Lower lobe of right lung (tissue), 2 donors: Measurements from ENCODE around the gene CMIP. TPM values are rescaled to one million over a fixed set of nuclear protein-coding genes. Genes with fewer than 3 reads are reported as not detected.

ENCODE experiments used
- ATAC-seq, 2 donors: fragments of 200-7000 bp; cut with Tn5 transposase; one replicate each; pipeline ENCODE4 v1.9.1; 2020 to 2022; ENCODE audit warnings: mild to moderate bottlenecking in 2 of 2, moderate library complexity in 2 of 2
- DNase-seq: peaks from one replicate; pipeline ENCODE4 v3.0.0-alpha.2; 2020
- H3K27ac ChIP-seq: fragments of 200-600 bp; one replicate; pipeline ENCODE4 v1.8.0; 2022
- H3K27me3 ChIP-seq: fragments of 200-600 bp; one replicate; pipeline ENCODE4 v1.8.0; 2022; ENCODE audit warnings: low read depth
- H3K36me3 ChIP-seq: fragments of 200-600 bp; one replicate; pipeline ENCODE4 v1.8.0; 2022; ENCODE audit warnings: mild to moderate bottlenecking
- H3K4me1 ChIP-seq: fragments of 200-600 bp; one replicate; pipeline ENCODE4 v1.8.0; 2022
- H3K4me3 ChIP-seq: fragments of 200-600 bp; one replicate; pipeline ENCODE4 v1.8.0; 2022; ENCODE audit warnings: mild to moderate bottlenecking
- H3K9me3 ChIP-seq: fragments of 200-600 bp; one replicate; pipeline ENCODE4 v1.8.0; 2022
- intact Hi-C: fragments of 100-400 bp; cut with DNase I; formaldehyde crosslinking; loops from one replicate; pipeline ENCODE4 v1.11.0; 2022
- total RNA-seq: library from RNA; stranded (reverse); fragmentation: NEBNext Ultra II Directional; extraction: Animal tissue kit (Norgen Biotek cat#: 25700); gene quantifications from one replicate; pipeline ENCODE4 v1.2.1, GENCODE V29; 2021
- TF ChIP-seq, protein P1 (sequence below): fragments of 200-600 bp; IDR thresholded peaks from one replicate; pipeline ENCODE4 v1.8.0; 2022; ENCODE audit warnings: antibody characterized with exemption, mild to moderate bottlenecking
- donor health status: DM: no; HTN: yes; CAD: no; lungs with severe emphysema.

CMIP gene
- total RNA-seq, 1 donor from 2014 or later: 77.4 TPM

DNA sequence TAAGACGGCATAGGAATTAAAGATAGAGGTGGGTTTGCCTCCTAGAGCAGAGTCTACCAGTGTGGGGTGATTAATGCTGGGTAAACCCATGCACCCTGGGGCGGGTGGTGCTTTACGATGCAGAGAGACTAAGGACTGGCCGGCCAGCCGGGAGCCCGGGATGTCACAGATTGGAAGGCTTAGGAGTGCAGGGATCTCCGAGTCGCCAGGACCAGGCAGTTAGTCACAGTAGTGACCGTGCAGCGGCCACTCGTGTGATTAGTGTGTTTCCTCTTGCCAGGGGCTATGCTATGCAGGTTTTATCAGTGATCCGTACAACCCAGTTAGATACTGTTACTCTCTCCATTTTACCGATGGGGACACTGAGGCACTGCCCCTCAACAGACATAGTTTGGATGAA lies 10.4 kb downstream of the CMIP start:
- TF ChIP-seq, protein P1, sequence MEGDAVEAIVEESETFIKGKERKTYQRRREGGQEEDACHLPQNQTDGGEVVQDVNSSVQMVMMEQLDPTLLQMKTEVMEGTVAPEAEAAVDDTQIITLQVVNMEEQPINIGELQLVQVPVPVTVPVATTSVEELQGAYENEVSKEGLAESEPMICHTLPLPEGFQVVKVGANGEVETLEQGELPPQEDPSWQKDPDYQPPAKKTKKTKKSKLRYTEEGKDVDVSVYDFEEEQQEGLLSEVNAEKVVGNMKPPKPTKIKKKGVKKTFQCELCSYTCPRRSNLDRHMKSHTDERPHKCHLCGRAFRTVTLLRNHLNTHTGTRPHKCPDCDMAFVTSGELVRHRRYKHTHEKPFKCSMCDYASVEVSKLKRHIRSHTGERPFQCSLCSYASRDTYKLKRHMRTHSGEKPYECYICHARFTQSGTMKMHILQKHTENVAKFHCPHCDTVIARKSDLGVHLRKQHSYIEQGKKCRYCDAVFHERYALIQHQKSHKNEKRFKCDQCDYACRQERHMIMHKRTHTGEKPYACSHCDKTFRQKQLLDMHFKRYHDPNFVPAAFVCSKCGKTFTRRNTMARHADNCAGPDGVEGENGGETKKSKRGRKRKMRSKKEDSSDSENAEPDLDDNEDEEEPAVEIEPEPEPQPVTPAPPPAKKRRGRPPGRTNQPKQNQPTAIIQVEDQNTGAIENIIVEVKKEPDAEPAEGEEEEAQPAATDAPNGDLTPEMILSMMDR: no peak
- no peak for ATAC-seq
- intact Hi-C loops: no loop called here
- H3K4me1 ChIP-seq: peaks cover 63% of the 10 kb centered on the region
- no peak for DNase-seq
- H3K4me3 ChIP-seq: no peak overlapping the region
- no peaks in the 10 kb centered on the region for H3K27me3 ChIP-seq
- peaks cover 13% of the 10 kb centered on the region for H3K36me3 ChIP-seq
- H3K9me3 ChIP-seq: no peaks in the 10 kb centered on the region
- no peak overlapping the region for H3K27ac ChIP-seq

DNA sequence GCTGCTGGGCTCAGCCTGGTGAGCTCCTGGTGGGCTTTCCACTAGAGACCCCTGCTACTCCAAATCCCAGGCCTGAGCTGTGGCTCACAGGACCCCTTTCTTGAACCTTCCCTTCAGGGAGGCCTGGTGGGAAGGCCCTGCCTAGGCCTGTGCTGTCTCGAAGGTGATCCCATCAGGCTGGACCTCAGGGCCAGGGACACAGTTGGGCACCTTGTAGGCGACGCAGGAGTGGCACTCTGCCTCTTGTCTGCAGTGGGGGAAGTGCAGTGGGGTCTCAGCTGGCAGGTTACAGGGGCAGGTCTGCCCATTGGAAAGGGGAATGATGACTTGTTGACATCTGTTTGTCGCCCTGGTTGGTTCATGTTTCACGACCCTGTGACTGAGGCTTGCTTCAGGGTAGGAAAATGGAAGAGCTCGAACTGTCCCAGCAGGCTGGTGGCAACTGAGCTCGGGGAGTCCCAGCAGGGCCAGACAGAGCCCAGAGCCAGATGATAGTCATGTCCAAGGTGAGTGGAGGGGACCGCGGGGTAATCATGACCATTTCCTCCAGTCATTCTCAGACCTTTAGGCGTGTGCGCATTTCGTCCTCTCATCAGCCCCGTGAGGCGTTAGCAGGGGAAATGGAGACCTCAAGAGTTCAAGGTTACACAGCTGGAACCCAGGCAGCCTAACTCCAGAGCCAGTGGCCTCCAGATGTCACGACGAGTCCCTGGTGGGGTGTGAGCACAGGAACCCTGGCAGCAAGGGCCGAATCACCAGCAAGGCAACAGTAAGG lies 11.3 kb downstream of the CMIP start:
- intact Hi-C loops: no loop called here
- Histone ChIP-seq H3K36me3 (peaks cover 13% of the 10 kb centered on the region), H3K27ac (peak overlapping the region; percentile 41), H3K4me3 (no peak overlapping the region), H3K27me3 (no peaks in the 10 kb centered on the region), H3K9me3 (no peaks in the 10 kb centered on the region), H3K4me1 (peaks cover 67% of the 10 kb centered on the region)
- TF ChIP-seq, protein P1: no peak
- DNase-seq (no peak), ATAC-seq (no peak)

DNA sequence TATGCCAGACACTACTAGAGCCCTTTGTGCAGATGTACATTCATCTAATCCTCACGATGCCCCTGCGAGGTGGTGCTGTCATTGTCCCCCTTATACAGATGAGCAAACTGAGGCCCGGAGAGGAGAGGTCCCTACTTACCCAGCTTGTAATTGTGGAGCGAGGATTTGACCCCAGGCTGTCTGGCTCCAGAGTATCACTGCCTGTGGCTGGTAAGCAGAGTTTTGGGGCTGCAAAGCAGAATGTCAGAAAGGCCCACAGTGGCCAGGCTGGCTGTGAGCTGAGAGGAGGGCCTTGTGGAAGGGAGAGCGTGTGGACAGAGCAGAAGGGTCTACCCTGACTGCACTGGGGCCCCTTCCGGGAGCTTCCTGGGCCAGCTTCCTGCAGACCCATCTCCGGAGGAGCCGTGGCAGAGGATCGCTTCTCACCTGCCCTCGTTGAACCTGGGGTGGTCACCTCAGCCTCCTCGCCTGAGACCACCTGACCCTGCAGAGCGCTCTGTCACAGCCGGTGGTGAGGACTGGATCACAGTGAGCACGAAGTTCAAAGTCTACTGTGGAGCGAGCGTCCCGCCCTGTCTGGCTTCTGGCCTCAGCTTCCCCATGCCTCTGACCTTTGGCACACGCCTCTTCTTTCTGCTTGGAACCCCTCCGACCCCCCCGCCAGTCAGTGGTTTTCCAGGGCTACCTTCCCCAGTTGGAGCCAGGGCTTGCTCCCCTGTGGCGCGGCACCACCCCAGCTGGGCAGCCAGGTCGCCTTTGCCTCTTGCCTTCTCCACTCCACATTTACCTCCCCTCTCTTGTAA lies 12.1 kb downstream of the CMIP start:
- peaks cover 69% of the 10 kb centered on the region for H3K4me1 ChIP-seq
- peak overlapping the region; percentile 41 for H3K27ac ChIP-seq
- no peaks in the 10 kb centered on the region for H3K9me3 ChIP-seq
- no peak overlapping the region for H3K4me3 ChIP-seq
- intact Hi-C loops: no loop called here
- peaks cover 13% of the 10 kb centered on the region for H3K36me3 ChIP-seq
- TF ChIP-seq, protein P1: no peak
- ATAC-seq (peak in 1 of 2 donors; percentile 37), DNase-seq (peak; percentile 66)
- no peaks in the 10 kb centered on the region for H3K27me3 ChIP-seq

DNA sequence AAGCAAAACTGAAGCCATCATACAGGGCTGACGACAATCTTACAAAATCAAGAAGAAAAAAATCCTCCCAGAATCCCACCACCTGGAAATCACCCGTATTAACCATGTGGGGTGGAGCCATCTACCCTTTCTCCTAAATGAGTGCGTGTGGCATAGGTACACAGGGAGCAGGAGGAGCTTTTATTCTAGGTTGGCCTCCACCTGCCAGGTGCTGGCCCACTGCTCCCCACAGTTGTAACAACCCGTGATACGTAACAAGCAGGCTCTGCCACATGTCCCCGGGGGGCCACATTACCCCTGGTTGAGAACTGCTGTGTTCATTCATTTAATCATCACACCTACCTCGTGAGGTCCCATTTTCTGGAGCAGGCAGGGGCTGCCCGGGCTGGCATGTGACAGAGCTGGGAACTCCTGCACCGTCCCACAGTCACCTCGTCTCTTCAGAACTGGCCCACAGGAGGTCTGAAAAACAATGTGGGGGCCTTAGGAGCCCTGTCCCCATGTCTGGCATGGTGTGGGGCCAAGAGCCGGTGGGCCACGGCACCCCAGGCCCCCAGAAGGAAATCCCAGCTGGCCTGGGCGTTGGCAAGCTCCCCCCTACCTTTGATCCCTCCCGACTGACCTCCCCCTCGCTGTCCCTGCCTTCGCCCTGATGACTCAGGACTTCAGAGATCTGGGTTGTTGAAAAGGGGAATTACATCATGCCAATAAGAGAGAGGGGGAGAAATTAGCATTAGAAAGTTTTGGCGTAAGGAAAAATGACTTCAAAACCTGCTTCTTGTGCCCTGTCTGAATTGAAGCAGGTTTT lies 12.9 kb downstream of the CMIP start:
- TF ChIP-seq, protein P1: no peak
- DNase-seq: no peak
- Histone ChIP-seq H3K4me3 (no peak overlapping the region), H3K4me1 (peaks cover 69% of the 10 kb centered on the region), H3K36me3 (peaks cover 13% of the 10 kb centered on the region), H3K9me3 (no peaks in the 10 kb centered on the region), H3K27me3 (no peaks in the 10 kb centered on the region), H3K27ac (peak overlapping the region; percentile 56)
- intact Hi-C loops: no loop called here
- peak; percentile 64 to 78 for ATAC-seq

DNA sequence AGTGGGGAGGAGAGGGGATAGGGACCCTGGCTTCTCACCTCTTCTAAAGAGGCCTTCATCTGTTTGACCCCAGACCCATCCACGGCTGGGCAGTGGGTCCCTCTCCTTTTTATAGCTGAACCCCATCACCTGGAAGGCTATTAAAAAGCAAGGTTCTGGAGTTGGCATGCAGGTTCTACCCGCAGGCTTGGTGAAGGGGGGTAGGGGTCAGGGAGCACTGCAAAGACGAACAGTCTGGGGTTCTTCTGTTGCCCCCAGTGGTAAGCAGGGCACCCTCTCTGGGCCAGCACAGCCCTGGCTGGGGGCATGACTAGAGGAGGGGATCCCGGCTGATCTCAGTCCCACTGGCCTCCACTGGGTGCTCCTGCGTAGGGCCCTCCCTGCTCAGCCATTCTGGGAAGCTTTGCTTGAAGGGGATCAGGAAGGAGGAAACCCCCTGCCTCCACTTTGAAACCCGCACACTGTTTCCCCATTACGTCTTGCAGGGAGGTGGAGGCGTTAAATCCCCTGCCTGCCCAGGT lies 13.6 kb downstream of the CMIP start:
- ATAC-seq: no peak
- Histone ChIP-seq H3K4me3 (no peak overlapping the region), H3K27me3 (no peaks in the 10 kb centered on the region), H3K4me1 (peaks cover 69% of the 10 kb centered on the region), H3K9me3 (no peaks in the 10 kb centered on the region), H3K36me3 (peaks cover 13% of the 10 kb centered on the region), H3K27ac (no peak overlapping the region)
- no peak for DNase-seq
- intact Hi-C loops: no loop called here
- TF ChIP-seq, protein P1: no peak
